ENCODE results near the gene IDH3G. TPM values are rescaled to one million over a fixed set of nuclear protein-coding genes. Genes with fewer than 3 reads are reported as not detected.

IDH3G gene
- total and polyA plus RNA-seq, 2 of the 8 experiments (the other 6 are each of a cell fraction or from before 2014, with no cell fraction given): 39.4 to 66.7 TPM

DNA sequence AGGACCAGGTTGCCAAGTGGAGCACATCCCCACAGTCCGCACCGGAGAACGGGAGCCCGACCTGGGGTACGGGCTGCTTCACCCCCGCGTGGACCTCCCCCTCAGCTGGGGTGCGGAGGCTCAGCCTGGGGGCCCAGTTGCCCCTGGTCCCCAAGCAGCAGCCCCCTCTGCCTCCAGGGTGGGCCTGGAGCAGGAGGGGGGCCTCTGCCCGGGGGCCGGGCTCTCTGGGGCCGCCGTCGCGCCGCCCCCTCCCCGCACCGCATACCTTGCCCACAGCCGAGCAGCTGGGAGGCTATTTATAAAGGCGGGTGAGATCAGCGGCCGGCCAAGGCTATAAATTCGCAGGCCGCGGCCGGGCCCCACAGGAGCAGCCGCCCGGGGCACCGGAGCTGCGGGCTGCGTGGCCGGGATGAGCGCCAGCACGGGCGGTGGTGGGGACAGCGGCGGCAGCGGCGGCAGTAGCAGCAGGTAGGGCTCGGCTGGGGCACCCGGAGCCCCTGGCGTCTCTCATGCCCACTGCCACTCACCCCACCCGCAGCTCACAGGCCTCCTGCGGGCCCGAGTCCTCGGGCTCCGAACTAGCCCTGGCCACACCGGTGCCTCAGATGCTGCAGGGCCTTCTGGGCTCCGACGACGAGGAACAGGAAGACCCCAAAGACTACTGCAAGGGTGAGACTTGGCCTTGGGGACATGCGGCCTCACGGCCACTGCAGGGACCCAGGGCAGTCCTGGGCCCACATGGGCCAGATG is 13.3 kb downstream of the IDH3G start, which contains the start of gene SRPK3:
TSS of gene SRPK3 (plus strand) at position 364 of the 750 bp plus-strand sequence. CDS start at position 410, 46 bp downstream.
- H4K20me1 ChIP-seq (replicated peaks in 1 of 2; ENCODE audit: control insufficient read depth in 1 of 2, insufficient read depth in 2 of 2, low read length in 2 of 2): no peaks in the 10 kb centered on the region
- no peak within 1 kb of the TSS for H4K5ac ChIP-seq (ENCODE audit: insufficient read length, low read depth, low read length)
- H3K27me3 ChIP-seq (replicated peaks in 1 of 4; ENCODE audit: control insufficient read depth in 3 of 4, extremely low read depth in 1 of 4, insufficient read depth in 3 of 4, low read length in 3 of 4): no peaks in the 10 kb centered on the region
- H3K79me1 ChIP-seq (ENCODE audit: low read depth, low read length): no peaks in the 10 kb centered on the region
- no peaks in the 10 kb centered on the region for H3K4me1 ChIP-seq (replicated peaks in 1 of 4; ENCODE audit: control insufficient read depth in 3 of 4, insufficient read depth in 4 of 4, low read length in 3 of 4)
- H2BK20ac ChIP-seq (ENCODE audit: low read length): no peak within 1 kb of the TSS
- no peak within 1 kb of the TSS for H3K27ac ChIP-seq (ENCODE audit: low read depth, low read length)
- ChIA-PET CTCF (ENCODE audit: partially characterized antibody) (interaction anchor here (0.7 to 2.4 kb wide), 5 partner anchors 10 to 128 kb away, joined by 3 to 10 read pairs (median 4); partner anchors contain the start of genes PLXNB3 and PNCK), POLR2A (ENCODE audit: partially characterized antibody) (interaction anchor here (0.9 to 1.7 kb wide), 2 partner anchors 13 to 191 kb away, joined by 3 to 10 read pairs; partner anchors contain the start of genes HCFC1, IDH3G and SSR4)
- no peak within 1 kb of the TSS for H3K14ac ChIP-seq (ENCODE audit: insufficient read length)
- TF ChIP-seq POLR2A (IDR thresholded peaks at IDR 0.05; ENCODE audit: control extremely low read depth in 1 of 2, low read depth in 2 of 2, low read length in 2 of 2) (no peak), BRCA1 (IDR thresholded peaks at IDR 0.05; ENCODE audit: low read depth, low read length) (no peak), SP4 (IDR thresholded peaks at IDR 0.05; ENCODE audit: low read length) (no peak), SP2 (IDR thresholded peaks at IDR 0.05; ENCODE audit: low read length) (no peak)
- TF ChIP-seq, protein P1, sequence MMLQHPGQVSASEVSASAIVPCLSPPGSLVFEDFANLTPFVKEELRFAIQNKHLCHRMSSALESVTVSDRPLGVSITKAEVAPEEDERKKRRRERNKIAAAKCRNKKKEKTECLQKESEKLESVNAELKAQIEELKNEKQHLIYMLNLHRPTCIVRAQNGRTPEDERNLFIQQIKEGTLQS (IDR thresholded peaks at IDR 0.05; ENCODE audit: insufficient read depth, low read depth, low read length): no peak
- TF ChIP-seq, protein P2, sequence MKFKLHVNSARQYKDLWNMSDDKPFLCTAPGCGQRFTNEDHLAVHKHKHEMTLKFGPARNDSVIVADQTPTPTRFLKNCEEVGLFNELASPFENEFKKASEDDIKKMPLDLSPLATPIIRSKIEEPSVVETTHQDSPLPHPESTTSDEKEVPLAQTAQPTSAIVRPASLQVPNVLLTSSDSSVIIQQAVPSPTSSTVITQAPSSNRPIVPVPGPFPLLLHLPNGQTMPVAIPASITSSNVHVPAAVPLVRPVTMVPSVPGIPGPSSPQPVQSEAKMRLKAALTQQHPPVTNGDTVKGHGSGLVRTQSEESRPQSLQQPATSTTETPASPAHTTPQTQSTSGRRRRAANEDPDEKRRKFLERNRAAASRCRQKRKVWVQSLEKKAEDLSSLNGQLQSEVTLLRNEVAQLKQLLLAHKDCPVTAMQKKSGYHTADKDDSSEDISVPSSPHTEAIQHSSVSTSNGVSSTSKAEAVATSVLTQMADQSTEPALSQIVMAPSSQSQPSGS (IDR thresholded peaks at IDR 0.05; ENCODE audit: low read length): no peak
- TF ChIP-seq, protein P3, sequence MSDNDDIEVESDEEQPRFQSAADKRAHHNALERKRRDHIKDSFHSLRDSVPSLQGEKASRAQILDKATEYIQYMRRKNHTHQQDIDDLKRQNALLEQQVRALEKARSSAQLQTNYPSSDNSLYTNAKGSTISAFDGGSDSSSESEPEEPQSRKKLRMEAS (IDR thresholded peaks at IDR 0.05): no peak
- H2BK120ac ChIP-seq (replicated peaks; ENCODE audit: low read depth, low read length): no peak within 1 kb of the TSS
- H3K9me3 ChIP-seq (ENCODE audit: insufficient read depth in 2 of 2, low read depth in 1 of 2, low read length in 1 of 2): no peaks in the 10 kb centered on the region
- no peak within 1 kb of the TSS for H3K56ac ChIP-seq (replicated peaks; ENCODE audit: insufficient read length, low read depth, low read length)
- no peak within 1 kb of the TSS for H3K23ac ChIP-seq (ENCODE audit: insufficient read length)
- H3K4me3 ChIP-seq (ENCODE audit: extremely low read depth in 1 of 4, insufficient read depth in 2 of 4, low read depth in 3 of 4, low read length in 4 of 4): no peak within 1 kb of the TSS
- FAIRE-seq: no peak
- no peaks in the 10 kb centered on the region for H3K23me2 ChIP-seq (ENCODE audit: low read depth, low read length)
- peak within 1 kb of the TSS in 1 of 4 experiments; percentile 22; a peak in 2 of 7 replicates for H3K9ac ChIP-seq (replicated peaks in 1 of 4; ENCODE audit: extremely low read depth in 1 of 4, low read depth in 3 of 4, low read length in 3 of 4)
- no peak within 1 kb of the TSS for H2AFZ ChIP-seq (ENCODE audit: low read length)
- H3K4me2 ChIP-seq (ENCODE audit: insufficient read depth in 1 of 2, low read depth in 2 of 2, low read length in 2 of 2): no peak within 1 kb of the TSS
- H3K4ac ChIP-seq (replicated peaks; ENCODE audit: insufficient read length, low read depth, low read length): no peak within 1 kb of the TSS
- H3K79me2 ChIP-seq (ENCODE audit: control insufficient read depth in 1 of 2, insufficient read depth in 2 of 2, low read length in 2 of 2): no peaks in the 10 kb centered on the region
- no peak within 1 kb of the TSS for H4K91ac ChIP-seq (replicated peaks; ENCODE audit: insufficient read length, low read length)
- DNase-seq (ENCODE audit: low read depth in 1 of 2, low spot score in 2 of 2): no peak
- H2BK12ac ChIP-seq (ENCODE audit: low read depth, low read length): no peak within 1 kb of the TSS
- H3K36me3 ChIP-seq (ENCODE audit: control insufficient read depth in 2 of 4, insufficient read depth in 4 of 4, low read length in 3 of 4): no peaks in the 10 kb centered on the region; a peak in 1 of 8 replicates
- no peak within 1 kb of the TSS; the same call in 1 of the 2 replicates for H4K8ac ChIP-seq (ENCODE audit: extremely low read depth, insufficient read depth, low read length)
- H2BK5ac ChIP-seq (ENCODE audit: low read depth, low read length): peak within 1 kb of the TSS; percentile 24; the same call in 1 of the 2 replicates
- H2BK15ac ChIP-seq (ENCODE audit: low read length): no peak within 1 kb of the TSS
- H2AK5ac ChIP-seq (ENCODE audit: low read depth, low read length): no peak within 1 kb of the TSS
- WGBS, 2 experiments (ENCODE audit: extremely low coverage in 1 of 2, insufficient coverage in 1 of 2, insufficient read length in 1 of 2, insufficient replicate concordance in 2 of 2, low coverage in 1 of 2, low lambda C conversion rate in 2 of 2, missing lambda C conversion rate in 1 of 2): 95% methylated on average over 4 of the region's 52 CpGs; no CpG with 5 or more reads in 1 of the 2 experiments
- H3K18ac ChIP-seq (ENCODE audit: extremely low read depth, low read length): no peak within 1 kb of the TSS

Data from H1 (cell line).